Ovary (tissue), 9 donors: ENCODE data around the gene CELF1. TPM values are rescaled to one million over a fixed set of nuclear protein-coding genes. Genes with fewer than 3 reads are reported as not detected.

Experiments
- DNase-seq, 5 donors: peaks; one replicate each; pipeline ENCODE4 v3.0.0-alpha.2; 2019 to 2020
- H3K27ac ChIP-seq, 2 donors: fragments of 200-600 bp; one replicate each; pipeline versions ENCODE4 v1.5.1 to v1.8.0; 2019 to 2022
- H3K27me3 ChIP-seq: fragments of 200-600 bp; one replicate; pipeline ENCODE4 v1.8.0; 2022
- H3K36me3 ChIP-seq: fragments of 200-600 bp; sonication (generic); one replicate; pipeline ENCODE4 v1.5.1; 2019
- H3K4me1 ChIP-seq: one replicate; pipeline ENCODE4 v1.8.1; 2013; ENCODE audit warnings: mild to moderate bottlenecking, moderate library complexity; ENCODE audit not compliant: insufficient read depth
- H3K4me3 ChIP-seq: fragments of 200-600 bp; sonication (generic); one replicate; pipeline ENCODE4 v1.5.1; 2017
- H3K9me3 ChIP-seq, 2 donors: fragments of 200-600 bp in 1 of 2; sonication (generic) in 1 of 2; one replicate each; pipeline versions ENCODE4 v1.5.1 to v1.8.1; 2013 to 2019; ENCODE audit warnings: mild to moderate bottlenecking in 1 of 2, moderate library complexity in 1 of 2
- CTCF ChIP-seq, 3 donors: fragments of 450-650 bp in 2 of 3; fragments of 200-600 bp in 1 of 3; IDR thresholded peaks; one replicate each; pipeline versions ENCODE4 v1.5.1 to v1.8.0; 2016 to 2022; ENCODE audit warnings: antibody characterized with exemption in 3 of 3, mild to moderate bottlenecking in 1 of 3
- EP300 ChIP-seq: sonication (generic); formaldehyde crosslinking; IDR thresholded peaks from one replicate; pipeline ENCODE4 v1.6.1; 2017; ENCODE audit warnings: antibody characterized with exemption
- POLR2A ChIP-seq: fragments of 450-650 bp; IDR thresholded peaks from one replicate; pipeline ENCODE4 v1.6.1; 2017; ENCODE audit warnings: antibody characterized with exemption, mild to moderate bottlenecking, moderate library complexity
- WGBS, 3 donors: extraction: QIAGEN DNeasy Blood & Tissue Kit in 1 of 3; methylation state at CpG; one replicate each; pipeline versions ENCODE4 v1.1.5 to v1.1.7; 2013 to 2017; 5-methylcytosine and 5-hydroxymethylcytosine counted together
- intact Hi-C, 4 donors: fragments of 100-400 bp; cut with DNase I; formaldehyde crosslinking; loops; one replicate each; pipeline versions ENCODE4 v1.11.0 to v1.15.1; 2022 to 2023
- polyA plus RNA-seq, 2 donors: library from polyadenylated mRNA; stranded (reverse); fragments of 200-250 nt in 1 of 2; fragments of 350-450 nt in 1 of 2; fragmentation: Illumina TruSeq in 1 of 2; extraction: RNeasy Lipid Tissue Mini Kit (QIAGEN cat#74804) in 1 of 2; gene quantifications; one replicate each; pipeline ENCODE4 v1.2.3, GENCODE V29; 2013 to 2014
- total RNA-seq, 7 donors: library from RNA; depleted of rRNA in 2 of 7; stranded (reverse); fragments of >200 nt in 2 of 7; fragmentation: NEBNext Ultra II Directional in 3 of 7; extraction: Animal tissue kit (Norgen Biotek cat#: 25700) in 3 of 7; gene quantifications; one replicate each; pipeline versions ENCODE4 v1.1.0 to v1.2.4, GENCODE V29; 2016 to 2023
- donor health status: DM: no; HTN: no; CAD: no; lungs with moderate emphysema.
- donor health status: DM: no; HTN: no; CAD: no.
- donor health status: Bipolar disorder and iron deficiency.
- donor health status: DM: yes; HTN: yes; CAD: no.
- donor health status: DM: no; HTN: no; CAD: no.
- donor health status: DM: yes; HTN: yes; CAD: no.

Gene CELF1
- total and polyA plus RNA-seq, 9 donors: 25.0 to 109 (median 71.5) TPM

GRCh38 chr11:47487421-47487820 lies 65.5 kb downstream of the CELF1 start:
- peaks cover 3% of the 10 kb centered on the region for H3K4me1 ChIP-seq
- no peak for TF ChIP-seq EP300
- no peak for TF ChIP-seq POLR2A
- no peak for TF ChIP-seq CTCF (IDR thresholded peaks at IDR 0.05)
- H3K9me3 ChIP-seq: no peaks in the 10 kb centered on the region
- 85 to 89% (median 89%) methylated on average over 2 of the region's 2 CpGs for WGBS, 3 donors
- H3K36me3 ChIP-seq: no peaks in the 10 kb centered on the region
- intact Hi-C loops: loop anchor here in 1 of 4 donors (10.0 kb wide), 1 partner anchor 57 kb away; no protein-coding TSS in a partner anchor
- DNase-seq: no peak
- H3K27ac ChIP-seq: no peak overlapping the region
- H3K4me3 ChIP-seq: no peak overlapping the region
- H3K27me3 ChIP-seq: no peaks in the 10 kb centered on the region

GRCh38 chr11:47485107-47485506 lies 67.8 kb downstream of the CELF1 start:
- Histone ChIP-seq H3K36me3 (no peaks in the 10 kb centered on the region), H3K4me1 (peaks cover 3% of the 10 kb centered on the region), H3K27ac (no peak overlapping the region), H3K27me3 (no peaks in the 10 kb centered on the region), H3K4me3 (no peak overlapping the region), H3K9me3 (no peaks in the 10 kb centered on the region)
- TF ChIP-seq POLR2A: no peak
- TF ChIP-seq EP300: no peak
- no peak for TF ChIP-seq CTCF (IDR thresholded peaks at IDR 0.05)
- DNase-seq: no peak
- intact Hi-C loops: loop anchor here in 1 of 4 donors (10.0 kb wide), 1 partner anchor 60 kb away; no protein-coding TSS in a partner anchor
- 95 to 97% (median 96%) methylated on average over 7 of the region's 7 CpGs for WGBS, 3 donors

- Histone ChIP-seq H3K4me3 (no peak overlapping the region), H3K9me3 (no peaks in the 10 kb centered on the region), H3K4me1 (peaks cover 2% of the 10 kb centered on the region), H3K36me3 (no peaks in the 10 kb centered on the region), H3K27ac (no peak overlapping the region), H3K27me3 (no peaks in the 10 kb centered on the region)
- intact Hi-C loops: loop anchor here in 1 of 4 donors (10.0 kb wide), 1 partner anchor 61 kb away; no protein-coding TSS in a partner anchor
- no peak for DNase-seq
- 75 to 83% (median 83%) methylated on average over 1 of the region's 1 CpG for WGBS, 3 donors
- TF ChIP-seq EP300 (no peak), CTCF (IDR thresholded peaks at IDR 0.05) (no peak), POLR2A (no peak)
These were observed 69.5 kb downstream of the CELF1 start for GRCh38 chr11:47483457-47483856.

GRCh38 chr11:47480762-47481161 lies 72.2 kb downstream of the CELF1 start:
- no peaks in the 10 kb centered on the region for H3K4me1 ChIP-seq
- no peak overlapping the region for H3K27ac ChIP-seq
- H3K4me3 ChIP-seq: no peak overlapping the region
- TF ChIP-seq POLR2A (no peak), CTCF (IDR thresholded peaks at IDR 0.05) (no peak), EP300 (no peak)
- H3K36me3 ChIP-seq: no peaks in the 10 kb centered on the region
- H3K9me3 ChIP-seq: no peaks in the 10 kb centered on the region
- DNase-seq: no peak
- 90 to 97% (median 95%) methylated on average over 6 of the region's 6 CpGs for WGBS, 3 donors
- no peaks in the 10 kb centered on the region for H3K27me3 ChIP-seq
- intact Hi-C loops: loop anchor here in 1 of 4 donors (10.0 kb wide), 1 partner anchor 64 kb away; no protein-coding TSS in a partner anchor
